ENCODE results near the gene FAT1.

The FAT1 gene

GRCh38 chr4:186557061-186557460, 166.6 kb downstream of the FAT1 start:
- DNase-seq, result no peak
- H3K4me2 ChIP-seq (ENCODE audit: low read length), result no peak overlapping the region
- no peak overlapping the region for H3K4me3 ChIP-seq (ENCODE audit: low read depth, low read length)
- peaks cover 4 to 7% of the 10 kb centered on the region in 2 experiments for H3K4me1 ChIP-seq (ENCODE audit: control insufficient read depth in 1 of 2, insufficient read depth in 2 of 2, low read length in 2 of 2)
- no peak overlapping the region for H3K23ac ChIP-seq (ENCODE audit: low read length)
- H4K91ac ChIP-seq (ENCODE audit: low read depth, low read length), result no peak overlapping the region
- no peak overlapping the region for H3K4ac ChIP-seq (ENCODE audit: low read depth, low read length)
- H3K9ac ChIP-seq (ENCODE audit: low read length), result no peak overlapping the region
- no peaks in the 10 kb centered on the region for H3K36me3 ChIP-seq (ENCODE audit: control insufficient read depth in 1 of 2, insufficient read depth in 2 of 2, low read length in 2 of 2)
- no peaks in the 10 kb centered on the region for H3K27me3 ChIP-seq (ENCODE audit: insufficient read depth, low read length)
- H3K79me1 ChIP-seq (ENCODE audit: low read length), result no peaks in the 10 kb centered on the region
- no CpG with 5 or more reads among the region's 7 CpGs for WGBS (ENCODE audit: extremely low coverage, insufficient coverage, insufficient read length)
- no peak overlapping the region for H4K8ac ChIP-seq (ENCODE audit: low read depth, low read length)
- no peaks in the 10 kb centered on the region for H3K79me2 ChIP-seq (ENCODE audit: control insufficient read depth, insufficient read depth, low read length, poor library complexity)
- no peak overlapping the region for H2BK120ac ChIP-seq (ENCODE audit: insufficient read depth, low read length, poor library complexity)
- no peak overlapping the region for H3K27ac ChIP-seq (ENCODE audit: low read depth, low read length)
- H3K14ac ChIP-seq (ENCODE audit: low read length), result no peak overlapping the region
- no peak overlapping the region for H2BK5ac ChIP-seq (ENCODE audit: low read depth, low read length, poor library complexity)
- no peak overlapping the region for H4K12ac ChIP-seq (ENCODE audit: low read depth, low read length)
- H2AK5ac ChIP-seq (ENCODE audit: low read length), result no peak overlapping the region
- H2BK12ac ChIP-seq (ENCODE audit: low read length), result no peak overlapping the region
- H3K18ac ChIP-seq (ENCODE audit: low read length), result no peak overlapping the region
- no peak overlapping the region for H2AFZ ChIP-seq (ENCODE audit: insufficient read depth, low read length, poor library complexity)
- no peaks in the 10 kb centered on the region for H3K9me3 ChIP-seq (ENCODE audit: insufficient read depth, low read depth, low read length)

- Histone ChIP-seq H3K4me3 (ENCODE audit: low read depth, low read length) (peak within 1 kb of the TSS; percentile 70), H3K27ac (ENCODE audit: low read depth, low read length) (no peak within 1 kb of the TSS), H2BK5ac (ENCODE audit: low read depth, low read length, poor library complexity) (no peak within 1 kb of the TSS), H4K91ac (ENCODE audit: low read depth, low read length) (no peak within 1 kb of the TSS), H3K36me3 (ENCODE audit: control insufficient read depth in 1 of 2, insufficient read depth in 2 of 2, low read length in 2 of 2) (no peaks in the 10 kb centered on the region), H3K23ac (ENCODE audit: low read length) (no peak within 1 kb of the TSS), H2AFZ (ENCODE audit: insufficient read depth, low read length, poor library complexity) (peak within 1 kb of the TSS; percentile 2), H3K9me3 (ENCODE audit: insufficient read depth, low read depth, low read length) (no peaks in the 10 kb centered on the region), H3K18ac (ENCODE audit: low read length) (no peak within 1 kb of the TSS), H2BK12ac (ENCODE audit: low read length) (no peak within 1 kb of the TSS), H3K4me2 (ENCODE audit: low read length) (peak within 1 kb of the TSS; percentile 87), H3K14ac (ENCODE audit: low read length) (no peak within 1 kb of the TSS), H2AK5ac (ENCODE audit: low read length) (no peak within 1 kb of the TSS), H2BK120ac (ENCODE audit: insufficient read depth, low read length, poor library complexity) (no peak within 1 kb of the TSS), H3K27me3 (ENCODE audit: insufficient read depth, low read length) (no peaks in the 10 kb centered on the region), H3K4me1 (ENCODE audit: control insufficient read depth in 1 of 2, insufficient read depth in 2 of 2, low read length in 2 of 2) (peaks cover 4 to 7% of the 10 kb centered on the region in 2 experiments), H3K79me1 (ENCODE audit: low read length) (no peaks in the 10 kb centered on the region), H3K4ac (ENCODE audit: low read depth, low read length) (no peak within 1 kb of the TSS), H4K12ac (ENCODE audit: low read depth, low read length) (no peak within 1 kb of the TSS), H3K79me2 (ENCODE audit: control insufficient read depth, insufficient read depth, low read length, poor library complexity) (no peaks in the 10 kb centered on the region), H4K8ac (ENCODE audit: low read depth, low read length) (no peak within 1 kb of the TSS), H3K9ac (ENCODE audit: low read length) (peak within 1 kb of the TSS; percentile 1)
- DNase-seq, result no peak
- WGBS (ENCODE audit: extremely low coverage, insufficient coverage, insufficient read length), result no CpG with 5 or more reads among the region's 91 CpGs
Observed at GRCh38 chr4:186554914-186555827, 168.5 kb downstream of the FAT1 start, which contains the start of gene MTNR1A. Gene MTNR1A, minus strand, starts transcription at chr4:186555567. Its CDS starts 202 bp downstream, at chr4:186555365.

- Histone ChIP-seq H3K23ac (ENCODE audit: low read length) (no peak overlapping the region), H3K9ac (ENCODE audit: low read length) (no peak overlapping the region), H3K4me2 (ENCODE audit: low read length) (peak overlapping the region; percentile 87), H2BK120ac (ENCODE audit: insufficient read depth, low read length, poor library complexity) (no peak overlapping the region), H3K18ac (ENCODE audit: low read length) (no peak overlapping the region), H3K9me3 (ENCODE audit: insufficient read depth, low read depth, low read length) (no peaks in the 10 kb centered on the region), H3K4me3 (ENCODE audit: low read depth, low read length) (no peak overlapping the region), H4K91ac (ENCODE audit: low read depth, low read length) (no peak overlapping the region), H2BK5ac (ENCODE audit: low read depth, low read length, poor library complexity) (no peak overlapping the region), H2AFZ (ENCODE audit: insufficient read depth, low read length, poor library complexity) (no peak overlapping the region), H3K79me2 (ENCODE audit: control insufficient read depth, insufficient read depth, low read length, poor library complexity) (no peaks in the 10 kb centered on the region), H3K27ac (ENCODE audit: low read depth, low read length) (no peak overlapping the region), H3K14ac (ENCODE audit: low read length) (no peak overlapping the region), H3K79me1 (ENCODE audit: low read length) (no peaks in the 10 kb centered on the region), H4K8ac (ENCODE audit: low read depth, low read length) (no peak overlapping the region), H2BK12ac (ENCODE audit: low read length) (no peak overlapping the region), H3K27me3 (ENCODE audit: insufficient read depth, low read length) (no peaks in the 10 kb centered on the region), H3K4me1 (ENCODE audit: control insufficient read depth in 1 of 2, insufficient read depth in 2 of 2, low read length in 2 of 2) (peaks cover 4 to 7% of the 10 kb centered on the region in 2 experiments), H3K4ac (ENCODE audit: low read depth, low read length) (no peak overlapping the region), H4K12ac (ENCODE audit: low read depth, low read length) (no peak overlapping the region), H2AK5ac (ENCODE audit: low read length) (no peak overlapping the region), H3K36me3 (ENCODE audit: control insufficient read depth in 1 of 2, insufficient read depth in 2 of 2, low read length in 2 of 2) (no peaks in the 10 kb centered on the region)
- no peak for DNase-seq
- no CpG with 5 or more reads among the region's 12 CpGs for whole genome bisulfite sequencing (ENCODE audit: extremely low coverage, insufficient coverage, insufficient read length)
Observed at GRCh38 chr4:186554539-186554913, 169.1 kb downstream of the FAT1 start.

- Histone ChIP-seq H4K8ac (ENCODE audit: low read depth, low read length) (no peak overlapping the region), H2BK5ac (ENCODE audit: low read depth, low read length, poor library complexity) (no peak overlapping the region), H3K36me3 (ENCODE audit: control insufficient read depth in 1 of 2, insufficient read depth in 2 of 2, low read length in 2 of 2) (no peaks in the 10 kb centered on the region), H3K9me3 (ENCODE audit: insufficient read depth, low read depth, low read length) (no peaks in the 10 kb centered on the region), H3K9ac (ENCODE audit: low read length) (no peak overlapping the region), H3K4me2 (ENCODE audit: low read length) (no peak overlapping the region), H4K12ac (ENCODE audit: low read depth, low read length) (no peak overlapping the region), H2BK120ac (ENCODE audit: insufficient read depth, low read length, poor library complexity) (no peak overlapping the region), H3K79me2 (ENCODE audit: control insufficient read depth, insufficient read depth, low read length, poor library complexity) (no peaks in the 10 kb centered on the region), H3K4ac (ENCODE audit: low read depth, low read length) (no peak overlapping the region), H3K4me1 (ENCODE audit: control insufficient read depth in 1 of 2, insufficient read depth in 2 of 2, low read length in 2 of 2) (peaks cover 4 to 7% of the 10 kb centered on the region in 2 experiments), H4K91ac (ENCODE audit: low read depth, low read length) (no peak overlapping the region), H3K14ac (ENCODE audit: low read length) (no peak overlapping the region), H3K23ac (ENCODE audit: low read length) (no peak overlapping the region), H3K18ac (ENCODE audit: low read length) (no peak overlapping the region), H2AK5ac (ENCODE audit: low read length) (no peak overlapping the region), H3K79me1 (ENCODE audit: low read length) (no peaks in the 10 kb centered on the region), H2AFZ (ENCODE audit: insufficient read depth, low read length, poor library complexity) (no peak overlapping the region), H2BK12ac (ENCODE audit: low read length) (no peak overlapping the region), H3K27ac (ENCODE audit: low read depth, low read length) (no peak overlapping the region), H3K27me3 (ENCODE audit: insufficient read depth, low read length) (no peaks in the 10 kb centered on the region), H3K4me3 (ENCODE audit: low read depth, low read length) (no peak overlapping the region)
- no peak for DNase-seq
- no CpG with 5 or more reads among the region's 13 CpGs for WGBS (ENCODE audit: extremely low coverage, insufficient coverage, insufficient read length)
Observed at GRCh38 chr4:186553717-186554116, 169.9 kb downstream of the FAT1 start.
